ENCODE results near the gene NXPH3.
A peak's percentile ranks its signal among the peaks of the same experiment; 100 is the strongest.
"Not testable (repeated sequence)": the region's sequence is repeated elsewhere in the genome, so short reads cannot be mapped to it uniquely, and the experiment has no call there.

Gene NXPH3

DNA sequence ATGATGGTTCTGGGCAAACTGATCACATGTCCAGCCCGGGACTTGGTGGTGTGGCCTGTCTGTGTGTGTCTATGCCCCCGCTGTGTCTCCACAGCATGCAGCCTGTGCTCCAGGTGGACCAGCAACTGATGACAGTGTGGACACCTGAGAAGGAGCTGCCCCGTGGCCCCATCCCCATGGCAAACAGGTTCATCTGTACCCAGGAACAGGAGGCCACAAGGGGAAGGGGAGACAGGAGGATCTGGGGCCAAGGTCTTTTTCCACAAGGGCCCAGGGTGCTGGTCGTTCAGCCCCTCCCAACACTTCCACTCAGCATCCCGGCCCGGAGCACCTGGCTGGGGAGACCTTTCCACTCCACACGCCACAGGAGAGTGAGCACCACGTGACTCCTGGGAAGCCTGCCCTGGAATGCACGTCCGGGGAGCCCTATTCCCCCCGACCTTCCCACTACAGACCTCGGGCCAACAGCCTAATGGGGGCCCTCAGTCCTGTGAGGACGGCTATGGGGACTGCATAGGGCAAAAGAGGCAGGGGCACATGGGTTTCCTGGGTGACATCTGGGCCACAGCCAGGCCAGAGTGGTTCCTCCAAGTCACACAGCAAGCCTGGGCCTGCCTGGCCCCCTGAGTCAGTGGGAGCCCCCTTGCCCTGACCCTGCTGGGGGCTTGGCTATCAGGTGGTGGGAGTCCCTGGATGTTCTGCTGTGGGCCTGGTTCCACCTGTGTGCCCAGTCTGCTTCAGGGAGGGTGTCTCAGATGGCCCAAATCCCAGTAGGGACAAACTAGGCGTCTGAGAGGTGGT, 20.8 kb upstream of the NXPH3 start:
- DNase-seq = no peak

DNA sequence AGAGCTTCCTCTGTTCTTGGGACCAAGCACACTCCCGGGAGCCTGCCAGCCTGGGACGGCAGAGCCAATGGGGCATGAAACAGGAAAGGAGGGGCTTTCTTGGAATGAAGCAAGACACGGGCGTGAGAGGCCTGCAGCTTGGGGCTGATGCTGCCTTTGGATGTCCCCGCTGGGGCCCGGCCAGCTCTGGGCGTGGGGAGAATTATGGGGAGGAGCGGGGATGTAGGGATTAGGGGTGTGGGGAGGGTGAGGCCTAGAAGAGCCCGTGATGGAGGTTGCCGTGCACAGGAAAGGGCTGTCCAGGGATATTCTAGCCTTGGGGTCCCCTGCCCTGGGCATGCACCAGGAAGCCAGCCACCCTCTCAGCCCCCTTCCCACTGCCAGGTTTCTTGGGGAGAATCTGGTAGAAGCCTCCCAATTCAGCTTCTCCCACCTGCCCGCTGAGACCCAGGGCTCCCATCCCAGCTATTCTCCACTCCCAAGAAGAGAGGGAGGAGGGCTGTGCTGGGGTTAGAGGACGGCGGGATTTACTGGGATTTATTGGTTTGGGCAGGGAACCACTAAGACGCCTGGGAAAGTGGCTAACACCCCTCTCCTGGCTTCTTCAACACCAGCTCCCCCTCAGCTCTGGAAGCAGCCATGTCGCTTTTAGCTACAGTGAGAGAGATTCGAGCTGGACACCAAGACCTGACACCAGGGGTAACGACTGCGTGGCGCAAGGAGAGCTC, 20.0 kb upstream of the NXPH3 start:
- no peak for DNase-seq

DNA sequence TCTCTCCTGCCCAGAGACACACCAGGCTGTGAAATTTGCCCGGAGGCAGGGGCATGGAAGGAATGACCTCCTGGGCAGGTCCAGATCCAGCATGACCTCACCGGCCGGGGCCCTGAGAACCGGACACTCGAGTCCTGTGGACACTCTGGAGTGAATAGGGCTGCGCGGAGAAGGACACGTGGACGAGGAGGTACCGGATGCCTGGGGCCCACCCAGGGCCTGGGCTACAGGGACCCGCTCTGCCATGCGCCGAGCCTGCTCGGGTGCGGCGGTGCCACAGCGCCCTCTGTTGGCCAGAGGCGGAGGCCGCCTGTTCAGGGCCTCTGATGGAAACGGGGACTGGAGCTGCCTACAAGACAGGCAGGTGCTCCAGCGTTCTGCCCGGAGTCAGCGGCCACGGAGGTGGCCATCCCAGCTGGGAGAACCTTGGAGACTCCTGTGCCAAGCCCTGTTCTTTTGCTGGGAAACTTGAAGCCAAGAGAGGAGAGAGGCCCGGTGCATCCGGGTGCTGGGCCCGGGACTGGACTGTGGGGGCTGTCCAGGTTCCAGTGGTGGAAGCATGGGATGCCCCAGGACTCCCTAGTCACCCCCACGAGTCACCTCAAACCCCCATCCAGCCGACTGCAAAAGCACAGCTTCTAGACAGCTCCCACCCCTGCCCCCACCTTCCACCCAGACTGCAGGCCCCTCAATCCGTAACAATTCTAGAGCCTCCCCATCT, 19.3 kb upstream of the NXPH3 start:
- DNase-seq = peak; percentile 9

DNA sequence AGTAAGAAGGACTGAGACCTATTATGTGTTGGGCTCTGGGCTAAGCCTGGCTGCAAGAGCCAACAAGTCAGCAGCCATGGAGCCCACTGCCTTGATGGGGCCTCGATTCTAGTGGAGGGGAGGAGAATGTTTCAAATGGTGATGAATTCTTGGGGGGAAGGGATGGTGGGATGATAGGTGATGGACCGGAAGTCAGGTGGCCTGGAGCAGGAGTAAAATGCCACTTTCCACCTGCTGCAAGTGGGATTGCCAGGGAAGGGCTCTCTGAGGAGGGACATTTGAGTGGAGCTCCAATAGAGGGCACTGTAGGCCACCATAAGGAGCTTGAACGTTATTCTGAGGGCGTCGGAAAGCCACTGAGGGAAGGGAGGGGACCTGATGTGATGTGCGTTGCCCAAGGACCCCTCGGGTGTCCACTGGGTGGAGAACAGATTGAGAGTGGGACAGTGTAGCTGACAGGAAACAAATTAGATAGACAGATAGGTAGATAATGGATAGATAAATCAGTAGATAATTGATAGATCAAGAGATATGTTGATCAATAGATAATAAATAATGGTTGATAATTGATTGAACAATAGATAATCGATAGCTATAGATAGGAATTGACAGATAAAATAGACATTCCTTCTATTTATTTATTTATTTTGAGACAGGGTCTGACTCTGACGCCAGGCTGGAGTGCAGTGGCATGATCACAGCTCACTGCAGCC, 18.2 kb upstream of the NXPH3 start:
- peak; percentile 3 for DNase-seq

DNA sequence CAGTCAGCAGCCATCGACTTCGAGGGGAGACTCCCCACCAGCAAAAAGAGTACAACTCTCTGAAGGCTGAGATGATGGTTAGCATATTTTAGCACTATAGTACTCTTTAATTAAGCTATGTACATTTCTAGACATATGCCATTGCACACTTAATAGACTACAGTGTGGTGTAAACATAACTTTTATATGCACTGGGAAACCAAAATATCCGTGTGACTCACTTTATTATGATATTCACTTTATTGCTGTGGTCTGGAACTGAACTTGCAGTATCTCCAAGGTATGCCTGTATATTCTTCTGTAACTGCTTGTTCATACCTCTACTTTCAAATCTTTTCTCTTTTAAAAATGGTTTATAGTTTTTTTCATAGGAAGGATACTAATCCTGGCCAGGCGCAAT, 11.0 kb upstream of the NXPH3 start:
- DNase-seq = no peak

DNA sequence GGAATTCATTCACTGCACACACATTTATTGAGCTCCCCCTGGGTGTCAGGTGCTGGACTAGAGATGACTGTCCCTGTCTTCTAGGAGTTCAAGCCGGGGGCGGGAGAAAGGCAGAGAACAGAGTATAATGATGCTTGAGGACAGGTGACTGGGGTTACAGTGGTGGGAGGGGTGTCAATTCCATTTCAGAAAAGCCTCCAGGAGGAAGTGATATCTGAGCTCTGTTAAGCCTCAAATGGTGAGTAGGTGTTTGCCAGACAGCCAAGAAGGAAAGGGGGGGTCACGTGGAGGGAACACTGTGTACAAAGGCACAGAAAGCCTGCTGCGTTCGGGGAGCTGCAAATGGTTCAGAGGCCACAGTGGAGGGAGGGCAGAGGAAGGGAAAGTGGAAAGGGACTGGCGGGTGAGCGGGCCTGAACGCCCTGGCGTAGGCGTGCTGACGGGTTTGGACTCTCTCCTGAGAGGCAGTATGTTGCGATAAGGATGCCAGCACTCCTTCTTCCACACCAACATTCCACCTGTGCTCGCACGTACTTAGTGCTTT, 9.7 kb upstream of the NXPH3 start:
- DNase-seq = no peak

DNA sequence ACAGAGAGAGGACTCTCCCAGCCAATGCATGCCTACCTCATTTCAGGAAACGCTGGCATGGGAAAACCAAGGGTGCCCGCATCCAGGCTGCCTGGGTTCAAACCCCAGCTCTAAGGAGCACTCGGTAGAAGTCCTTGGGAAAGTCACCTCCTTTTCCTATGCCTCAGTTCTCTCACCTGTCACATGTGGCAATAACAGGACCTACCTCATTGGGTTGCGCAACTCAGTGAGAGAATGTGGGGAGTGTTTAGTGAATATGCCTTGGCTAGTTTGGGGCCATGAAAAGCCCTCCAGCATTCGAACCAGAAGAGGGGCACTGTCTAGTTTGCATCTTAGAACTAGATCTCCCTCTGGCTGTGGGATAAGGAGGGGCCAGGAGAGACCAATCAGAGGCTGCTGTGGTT, 9.0 kb upstream of the NXPH3 start:
- DNase-seq = no peak

DNA sequence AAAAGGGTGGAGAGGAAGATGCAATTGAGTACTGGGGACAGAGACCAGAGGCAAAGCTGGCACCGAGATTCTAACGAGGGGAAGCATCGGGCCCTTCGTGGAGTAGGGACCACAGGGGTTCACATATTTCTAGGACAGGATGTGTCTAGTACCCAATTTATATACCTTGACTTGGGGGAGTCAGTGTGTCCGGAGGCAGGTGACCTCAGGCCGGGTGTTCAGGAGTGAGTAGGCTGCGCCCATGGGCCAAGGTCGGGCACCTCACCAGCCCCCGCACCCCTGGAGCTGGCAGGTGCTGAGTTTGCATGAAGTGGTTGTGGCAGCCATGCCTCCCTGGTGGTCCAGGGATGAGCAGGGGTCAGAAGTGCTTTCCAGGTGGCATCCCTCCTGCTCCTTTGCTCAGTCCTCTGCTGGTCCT, 8.6 kb upstream of the NXPH3 start:
- no peak for DNase-seq

DNA sequence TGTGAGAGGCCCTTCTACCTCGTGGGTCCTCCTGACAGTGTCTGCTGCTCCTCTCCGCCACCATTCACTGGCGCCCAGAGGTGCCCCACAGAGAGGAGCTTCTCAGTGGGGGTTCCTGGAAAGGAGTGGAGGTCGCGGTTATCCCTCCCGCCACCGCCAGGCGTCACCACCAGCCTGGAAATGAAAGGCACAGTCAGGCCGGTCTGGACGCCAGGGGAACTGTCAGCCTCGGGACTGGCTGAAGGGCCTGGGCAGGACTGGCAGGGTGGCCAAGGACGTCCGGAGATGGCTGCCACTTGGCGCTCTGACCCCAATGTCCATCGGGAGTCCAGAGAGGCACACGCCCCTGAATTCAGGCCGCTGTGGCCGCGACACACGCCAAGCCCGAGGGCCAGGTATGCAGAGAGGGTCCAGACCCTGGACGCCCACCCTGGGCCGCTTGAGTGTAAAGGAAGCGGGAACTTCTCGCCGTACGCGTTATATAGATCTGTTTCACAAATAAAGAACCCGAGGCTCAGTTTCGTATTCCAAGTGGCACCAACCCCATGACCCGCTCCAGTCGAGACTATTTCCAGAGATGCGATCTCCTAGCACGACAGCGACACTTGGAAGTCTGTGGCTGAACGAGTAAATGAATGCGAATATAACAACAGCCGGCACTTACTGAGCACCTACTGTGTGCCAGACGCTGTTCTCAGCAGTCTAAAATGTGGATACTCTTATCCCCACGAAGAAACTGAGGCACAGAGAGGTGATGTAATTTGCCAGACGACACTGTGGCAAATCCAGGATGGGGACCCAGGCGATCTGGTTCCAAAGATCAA, 7.6 kb upstream of the NXPH3 start:
- DNase-seq = peak; percentile 23

DNA sequence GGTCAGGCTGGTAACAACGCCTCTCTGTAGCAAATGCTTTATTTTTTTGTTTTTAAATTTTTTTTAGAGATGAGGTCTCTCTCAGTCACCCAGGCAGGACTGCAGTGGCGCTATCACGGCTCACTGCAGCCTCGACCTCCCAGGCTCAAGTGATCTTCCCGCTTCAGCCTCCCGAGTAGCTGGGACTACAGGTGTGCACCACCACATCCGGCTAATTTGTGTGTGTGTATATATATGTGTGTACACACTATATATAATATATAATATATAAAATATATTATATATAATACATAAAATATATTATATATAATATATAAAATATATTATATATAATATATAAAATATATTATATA, 7.0 kb upstream of the NXPH3 start:
- not testable (repeated sequence) for DNase-seq

DNA sequence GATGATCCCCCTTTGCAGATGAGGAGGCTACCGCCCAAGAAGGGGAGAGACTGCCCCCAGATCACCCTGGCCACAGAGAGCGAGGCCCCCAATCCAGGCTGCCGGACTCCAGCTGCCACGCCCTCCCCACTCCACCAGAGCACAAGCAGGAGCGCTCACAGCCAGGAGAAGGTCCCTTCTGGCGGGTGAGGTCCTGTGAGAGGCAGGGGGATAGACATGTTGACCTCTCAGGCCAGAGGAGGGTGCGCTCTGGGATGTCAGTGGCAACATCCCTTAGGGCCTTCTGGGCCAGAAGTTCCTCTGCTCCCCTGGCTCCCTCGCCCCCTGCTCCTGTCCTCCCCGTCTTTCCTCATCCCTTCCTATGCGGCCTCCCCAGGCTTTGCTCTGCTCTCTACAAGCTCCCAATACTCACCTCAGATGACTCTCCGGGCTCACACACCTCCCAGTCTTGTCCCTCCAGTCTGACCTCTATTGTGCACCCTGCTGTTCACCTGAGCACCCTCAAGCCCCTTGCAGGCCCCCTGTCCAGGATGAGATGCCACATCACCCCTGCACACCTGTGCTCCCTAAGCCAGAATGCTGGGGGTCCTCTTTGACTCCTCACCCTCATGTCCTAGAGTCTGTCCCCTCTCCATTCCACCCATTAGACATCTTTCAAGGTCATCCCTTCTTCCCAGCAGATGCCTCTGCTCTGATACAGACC, 5.0 kb upstream of the NXPH3 start:
- no peak for DNase-seq

DNA sequence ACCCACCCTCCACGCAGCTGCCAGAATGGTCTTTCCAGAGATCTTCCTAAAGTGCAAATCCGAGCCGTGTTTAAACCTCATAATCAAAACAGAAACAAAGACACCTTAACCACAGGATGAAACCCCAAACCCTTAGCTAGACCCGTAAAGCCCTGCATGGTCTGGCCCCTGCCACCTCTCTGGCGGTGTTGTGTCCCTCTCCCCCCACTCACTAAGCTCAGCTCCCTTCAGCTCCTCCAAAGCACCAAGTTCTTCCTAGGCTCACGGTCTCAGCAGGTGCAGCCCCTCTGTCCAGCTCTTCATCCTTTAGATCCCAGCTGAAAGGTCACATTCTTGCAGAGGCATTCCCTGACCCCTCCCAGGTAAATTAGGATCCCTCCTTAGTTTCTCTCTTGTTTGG, 4.4 kb upstream of the NXPH3 start:
- DNase-seq = no peak

DNA sequence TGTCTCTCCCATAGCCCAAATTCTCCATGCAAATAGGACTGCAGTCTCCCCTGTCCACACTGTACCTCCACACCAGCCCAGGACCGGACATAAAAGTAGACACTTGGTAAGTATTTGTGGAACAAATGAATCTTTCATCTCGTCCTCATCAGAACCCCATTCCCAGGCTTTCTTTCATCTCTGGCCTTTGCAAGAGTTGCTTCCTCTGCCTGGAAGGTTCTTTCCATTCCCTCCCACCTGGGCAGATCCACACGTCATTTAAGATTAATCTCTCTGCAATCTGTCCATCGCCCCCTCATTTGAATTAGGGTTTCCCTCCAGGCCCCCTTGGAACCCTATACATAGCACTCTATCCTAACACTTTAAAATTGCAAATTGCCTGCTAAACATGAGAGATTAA, 3.9 kb upstream of the NXPH3 start:
- DNase-seq = no peak

DNA sequence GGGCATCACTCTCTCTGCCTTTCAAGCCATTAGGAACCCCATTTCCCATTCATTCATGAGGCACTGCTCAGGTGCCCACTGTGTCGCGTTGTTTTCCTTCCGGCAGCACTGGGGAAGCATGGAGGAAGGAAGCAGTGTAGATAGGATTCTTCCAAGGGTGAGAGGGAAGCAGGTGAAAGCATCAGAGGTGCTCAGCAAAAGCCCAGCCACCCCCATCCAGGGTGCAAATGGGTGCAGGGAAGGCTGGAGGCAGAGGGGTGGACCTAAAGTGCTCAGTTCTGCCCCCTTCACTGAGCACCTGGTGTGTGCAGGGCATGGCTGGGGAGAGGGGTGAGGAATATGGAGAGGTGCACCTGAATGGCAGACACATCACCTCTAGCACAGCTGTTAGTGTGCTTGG, 3.4 kb upstream of the NXPH3 start:
- no peak for DNase-seq

DNA sequence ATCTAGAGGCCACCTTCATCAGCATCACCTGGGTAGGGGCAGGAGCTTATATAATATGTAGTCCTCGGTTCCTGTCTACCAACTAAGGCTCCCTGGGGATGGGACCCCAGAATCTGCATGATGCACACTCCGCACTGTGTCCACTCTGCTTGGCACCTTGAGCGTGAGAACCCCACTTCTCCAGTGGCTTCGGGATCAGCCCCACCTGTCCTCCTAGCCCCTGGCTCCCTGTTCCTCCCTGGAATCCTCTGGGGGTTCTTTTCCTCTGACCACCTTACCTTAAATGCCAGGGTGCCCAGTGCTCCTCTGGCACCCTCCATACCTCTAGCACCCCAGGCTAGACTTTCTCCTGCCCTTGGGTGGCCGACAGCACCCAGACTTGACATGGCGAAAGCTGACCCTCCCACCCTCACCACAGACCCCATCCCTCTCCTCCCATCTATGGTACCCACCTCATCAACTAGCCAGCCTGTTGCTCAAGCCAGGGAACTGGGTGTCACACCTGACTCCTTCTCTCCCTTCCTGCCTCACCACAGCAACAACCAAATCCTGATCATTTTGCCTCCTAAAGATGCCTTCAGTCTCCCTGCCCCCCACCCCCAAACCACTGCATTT, 2.8 kb upstream of the NXPH3 start:
- DNase-seq = no peak

DNA sequence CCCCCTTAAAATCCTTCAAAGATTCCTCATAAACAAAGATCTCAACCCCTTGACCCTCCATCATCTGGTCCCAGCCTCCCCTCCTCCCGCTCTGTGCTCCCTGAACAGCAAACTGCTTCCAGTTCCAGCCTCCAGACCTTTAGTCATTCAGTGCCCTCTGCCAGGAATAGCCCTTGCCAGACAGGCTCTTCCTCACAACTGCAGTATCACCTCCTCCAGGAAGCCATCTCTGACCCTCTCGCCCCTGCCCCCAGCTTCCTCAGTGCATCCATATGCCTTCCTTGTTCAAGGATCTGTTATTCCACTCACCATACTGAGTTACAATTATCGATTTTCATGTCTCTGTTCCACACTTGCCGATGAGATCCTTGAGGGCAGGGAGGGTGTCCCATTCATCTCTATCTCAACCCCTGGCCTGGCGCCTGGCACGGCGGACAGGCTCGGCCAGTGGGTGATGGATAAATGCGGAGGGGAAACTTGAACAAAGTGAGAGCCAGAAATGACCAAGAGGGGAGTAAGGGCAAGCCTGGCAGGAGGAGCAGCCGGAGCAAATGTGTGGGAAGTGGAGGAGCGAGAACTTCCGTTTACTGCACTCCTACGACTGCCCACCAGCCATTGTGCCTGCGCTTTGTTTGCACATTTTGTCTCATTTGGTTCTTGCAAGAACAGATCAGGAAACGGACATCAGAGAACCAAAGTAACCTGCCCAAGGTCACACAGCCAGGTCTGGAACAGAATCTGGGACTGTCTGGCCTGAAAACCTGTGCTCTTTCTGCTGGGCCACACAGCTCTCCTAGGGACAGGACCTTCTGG, 2.0 kb upstream of the NXPH3 start:
- DNase-seq = no peak

DNA sequence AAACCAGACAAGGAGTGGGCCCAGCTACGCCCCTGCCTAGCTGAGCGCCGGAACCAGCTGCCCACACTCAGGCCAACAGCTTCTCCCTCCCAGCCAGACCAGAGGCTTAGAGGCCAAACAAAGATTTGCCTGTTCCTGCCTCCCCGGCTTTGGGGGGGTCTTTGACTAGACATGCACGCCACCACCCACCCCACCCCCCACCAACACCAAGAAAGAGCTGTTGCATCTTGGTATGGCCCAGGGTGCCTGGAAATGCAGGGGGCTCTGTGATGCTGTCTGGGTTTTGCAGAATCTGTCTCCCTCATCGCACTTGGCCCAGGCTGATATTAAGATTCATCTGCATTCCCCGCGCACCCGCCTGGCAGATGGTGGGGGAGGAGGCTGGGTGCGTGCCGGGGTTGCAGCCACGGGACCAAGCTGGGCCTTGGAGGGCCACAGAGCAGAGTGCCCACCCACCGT, 1.3 kb upstream of the NXPH3 start:
- no peak for DNase-seq

DNA sequence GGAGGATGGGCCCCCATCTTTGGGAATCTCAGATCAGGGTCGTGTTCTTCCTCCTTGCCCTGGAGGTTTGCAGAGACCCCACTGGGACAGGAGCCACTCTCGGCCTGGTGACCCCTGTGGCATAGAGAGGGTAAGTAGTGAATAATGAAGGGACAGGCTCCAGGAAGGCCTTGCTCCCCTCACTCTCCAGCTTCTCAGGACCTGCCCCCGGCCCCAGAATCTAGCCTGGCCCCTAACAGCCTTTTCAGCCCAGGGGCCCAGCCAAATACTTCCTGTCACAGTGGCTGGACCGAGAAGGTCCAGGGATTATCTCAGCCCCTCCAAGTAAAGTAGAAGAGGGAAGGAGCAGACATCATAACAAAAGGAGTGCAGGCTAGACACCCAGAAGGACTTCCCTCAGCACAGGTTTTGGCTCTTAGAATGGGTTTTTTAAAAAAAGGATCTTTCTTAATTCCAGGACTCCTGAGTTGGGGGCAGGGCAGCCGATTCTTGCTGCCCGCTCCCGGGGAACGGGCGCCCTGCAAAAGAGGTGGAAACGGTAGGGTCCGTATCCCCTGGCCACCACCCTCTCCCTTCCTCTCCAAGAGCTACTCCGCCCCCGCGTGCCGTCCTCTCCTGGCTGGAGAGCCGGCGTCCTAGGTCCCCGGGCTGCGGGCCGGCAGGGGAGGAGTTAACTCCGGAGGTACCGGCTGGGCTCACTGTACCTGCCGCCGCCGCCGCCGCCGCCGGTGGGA, 559 bp upstream of the NXPH3 start:
- DNase-seq = no peak
